IPS-18c (cell line): ENCODE data around the gene LGALSL.

Experiments
- H3K4me3 ChIP-seq: 2 replicates; pipeline ENCODE4 v1.7.0; 2013; ENCODE audit warnings: low read depth, mild to moderate bottlenecking, low read length, moderate library complexity; ENCODE audit not compliant: insufficient read depth
- H3K9me3 ChIP-seq: one replicate; pipeline ENCODE4 v1.6.1; 2013; ENCODE audit warnings: mild to moderate bottlenecking, low read length, moderate library complexity; ENCODE audit not compliant: control insufficient read depth, insufficient read depth

Gene LGALSL

GRCh38 chr2:64504774-64505720 lies 51.1 kb downstream of the LGALSL start:
- Histone ChIP-seq H3K9me3 (no peaks in the 10 kb centered on the region), H3K4me3 (no peak overlapping the region)

GRCh38 chr2:64506686-64507085 lies 52.7 kb downstream of the LGALSL start:
- no peak overlapping the region for H3K4me3 ChIP-seq
- no peaks in the 10 kb centered on the region for H3K9me3 ChIP-seq
